Stimulated activated CD4-positive, alpha-beta T cell treated with anti-CD3 and anti-CD28 coated beads, Interleukin-1b, Interleukin-23, amount 100 ng/mL, for 48 hours (primary cell): ENCODE measurements around the gene MUC2.

Experiments
- DNase-seq: peaks from one replicate; pipeline ENCODE4 v3.0.0-alpha.2; 2020

Gene MUC2

GRCh38 chr11:1074244-1075221, at the start of gene MUC2:
Gene MUC2 (plus strand): TSS chr11:1074874.
- DNase-seq: no peak

GRCh38 chr11:1025410-1026162, 49.1 kb upstream of the MUC2 start:
- DNase-seq: no peak

- DNase-seq: no peak
These were observed 48.6 kb upstream of the MUC2 start for GRCh38 chr11:1026163-1026450.

- DNase-seq: no peak
These were observed 47.8 kb upstream of the MUC2 start for GRCh38 chr11:1026641-1027482.

- DNase-seq: no peak
These were observed 47.0 kb upstream of the MUC2 start for GRCh38 chr11:1027483-1028290.

- DNase-seq: no peak
These were observed 46.5 kb upstream of the MUC2 start for GRCh38 chr11:1028291-1028540.

GRCh38 chr11:1028616-1029015, 46.1 kb upstream of the MUC2 start:
- DNase-seq: no peak

- DNase-seq: no peak
These were observed 45.6 kb upstream of the MUC2 start for GRCh38 chr11:1029051-1029450.

- DNase-seq: no peak
These were observed 45.0 kb upstream of the MUC2 start for GRCh38 chr11:1029654-1030053.

- DNase-seq: no peak
These were observed 44.6 kb upstream of the MUC2 start for GRCh38 chr11:1030086-1030485.

GRCh38 chr11:1030556-1030955, 44.1 kb upstream of the MUC2 start:
- no peak for DNase-seq

GRCh38 chr11:1031121-1031899, 43.4 kb upstream of the MUC2 start:
- no peak for DNase-seq

GRCh38 chr11:1032310-1032891, 42.3 kb upstream of the MUC2 start:
- DNase-seq: no peak

GRCh38 chr11:1033016-1033798, 41.5 kb upstream of the MUC2 start:
- no peak for DNase-seq

- no peak for DNase-seq
These were observed 40.7 kb upstream of the MUC2 start for GRCh38 chr11:1034001-1034400.

- DNase-seq: no peak
These were observed 40.0 kb upstream of the MUC2 start for GRCh38 chr11:1034456-1035295.

- DNase-seq: no peak
These were observed 38.9 kb upstream of the MUC2 start for GRCh38 chr11:1035577-1036283.

GRCh38 chr11:1036303-1036923, 38.3 kb upstream of the MUC2 start, which contains the start of gene MUC6:
Gene MUC6 (minus strand): TSS chr11:1036718. CDS start chr11:1036655, 63 bp downstream.
- no peak for DNase-seq
